H1 (cell line): ENCODE measurements around the gene TAL2. TPM values are rescaled to one million over a fixed set of nuclear protein-coding genes. Genes with fewer than 3 reads are reported as not detected.

Source experiments
- CTCF ChIA-PET: fragments of 300-600 bp; sonication (Branson Sonifier 250); formaldehyde crosslinking; loops from one replicate; lab custom pipeline; 2021; ENCODE audit not compliant: partially characterized antibody; lab: Charles Lee
- POLR2A ChIA-PET: fragments of 300-600 bp; sonication (Branson Sonifier 250); formaldehyde crosslinking; loops from one replicate; lab custom pipeline; 2021; ENCODE audit warnings: inconsistent platforms; ENCODE audit not compliant: partially characterized antibody; lab: Charles Lee
- DNase-seq, 2 experiments: peaks; one replicate each; pipeline versions ENCODE4 v3.0.0 to v3.0.0-alpha.2; 2010 to 2022; ENCODE audit warnings: low spot score in 2 of 2, low read depth in 1 of 2, mixed read lengths in 1 of 2
- FAIRE-seq: peaks from 2 replicates; lab custom pipeline; 2011; peaks lifted over from hg19 to GRCh38; lab: Jason Lieb, UNC
- H2AFZ ChIP-seq: 2 replicates; pipeline ENCODE4 v1.8.1; 2012; ENCODE audit warnings: low read length, inconsistent platforms
- H2AK5ac ChIP-seq: 2 replicates; pipeline ENCODE4 v1.6.1; 2013; ENCODE audit warnings: low read depth, low read length
- H2BK120ac ChIP-seq: replicated peaks from 2 replicates; pipeline ENCODE3; 2013; ENCODE audit warnings: low read depth, low read length, inconsistent platforms
- H2BK12ac ChIP-seq: 2 replicates; pipeline ENCODE4 v1.6.1; 2013; ENCODE audit warnings: low read depth, low read length
- H2BK15ac ChIP-seq: 2 replicates; pipeline ENCODE4 v1.6.1; 2013; ENCODE audit warnings: low read length
- H2BK20ac ChIP-seq: 2 replicates; pipeline ENCODE4 v1.6.1; 2013; ENCODE audit warnings: low read length
- H2BK5ac ChIP-seq: 2 replicates; pipeline ENCODE4 v1.6.1; 2013; ENCODE audit warnings: low read depth, low read length
- H3K14ac ChIP-seq: 2 replicates; pipeline ENCODE4 v1.6.1; 2013; ENCODE audit warnings: inconsistent platforms; ENCODE audit not compliant: insufficient read length
- H3K18ac ChIP-seq: 2 replicates; pipeline ENCODE4 v1.6.1; 2013; ENCODE audit warnings: low read length; ENCODE audit errors: extremely low read depth
- H3K23ac ChIP-seq: 2 replicates; pipeline ENCODE4 v1.6.1; 2013; ENCODE audit warnings: inconsistent platforms; ENCODE audit not compliant: insufficient read length
- H3K23me2 ChIP-seq: 2 replicates; pipeline ENCODE4 v1.6.1; 2013; ENCODE audit warnings: low read depth, low read length
- H3K27ac ChIP-seq: 2 replicates; pipeline ENCODE4 v1.6.1; 2011; ENCODE audit warnings: low read depth, low read length, inconsistent platforms
- H3K27me3 ChIP-seq, 4 experiments: replicated peaks in 1 of 4; 1 replicate in 1 of 4; 2 replicates in 3 of 4; pipeline versions ENCODE4 v1.6.1 to v1.8.1; 2011 to 2013; ENCODE audit warnings: low read length in 3 of 4, mild to moderate bottlenecking in 3 of 4, inconsistent platforms in 2 of 4, mixed read lengths in 2 of 4, moderate library complexity in 1 of 4; ENCODE audit not compliant: control insufficient read depth in 3 of 4, insufficient read depth in 3 of 4; ENCODE audit errors: extremely low read depth in 1 of 4
- H3K36me3 ChIP-seq, 4 experiments: 2 replicates each; pipeline versions ENCODE4 v1.6.1 to v1.8.1; 2011 to 2013; ENCODE audit warnings: mild to moderate bottlenecking in 4 of 4, low read length in 3 of 4, moderate library complexity in 2 of 4, control low read depth in 1 of 4, inconsistent platforms in 1 of 4; ENCODE audit not compliant: insufficient read depth in 4 of 4, control insufficient read depth in 2 of 4
- H3K4ac ChIP-seq: replicated peaks from 2 replicates; pipeline ENCODE3; 2013; ENCODE audit warnings: low read length, low read depth, mixed read lengths, inconsistent platforms; ENCODE audit not compliant: insufficient read length
- H3K4me1 ChIP-seq, 4 experiments: replicated peaks in 1 of 4; 1 replicate in 1 of 4; 2 replicates in 3 of 4; pipeline versions ENCODE4 v1.6.1 to v1.8.1; 2011 to 2013; ENCODE audit warnings: low read length in 3 of 4, inconsistent platforms in 2 of 4, mixed read lengths in 1 of 4; ENCODE audit not compliant: insufficient read depth in 4 of 4, control insufficient read depth in 3 of 4
- H3K4me2 ChIP-seq, 2 experiments: 2 replicates each; pipeline versions ENCODE4 v1.6.1 to v1.8.1; 2011 to 2013; ENCODE audit warnings: low read depth in 2 of 2, low read length in 2 of 2, control low read depth in 1 of 2, inconsistent platforms in 1 of 2, mild to moderate bottlenecking in 1 of 2; ENCODE audit not compliant: insufficient read depth in 1 of 2
- H3K4me3 ChIP-seq, 4 experiments: fragments of 200-600, 300-600 bp in 1 of 4; sonication (generic), shearing (Covaris generic), sonication (Bioruptor Twin) in 1 of 4; 2 replicates each; pipeline versions ENCODE4 v1.5.1 to v1.8.1; 2011 to 2016; ENCODE audit warnings: low read length in 4 of 4, low read depth in 3 of 4, control low read depth in 2 of 4, inconsistent platforms in 2 of 4, mild to moderate bottlenecking in 2 of 4, mixed read lengths in 1 of 4, moderate library complexity in 1 of 4; ENCODE audit not compliant: insufficient read depth in 2 of 4; ENCODE audit errors: extremely low read depth in 1 of 4
- H3K56ac ChIP-seq: replicated peaks from 2 replicates; pipeline ENCODE3; 2013; ENCODE audit warnings: low read depth, mild to moderate bottlenecking, mixed read lengths, low read length, inconsistent platforms; ENCODE audit not compliant: insufficient read length
- H3K79me1 ChIP-seq: 2 replicates; pipeline ENCODE4 v1.6.1; 2013; ENCODE audit warnings: low read depth, low read length, control low read depth
- H3K79me2 ChIP-seq, 2 experiments: 2 replicates each; pipeline versions ENCODE4 v1.6.1 to v1.8.1; 2012 to 2013; ENCODE audit warnings: low read length in 2 of 2, mild to moderate bottlenecking in 2 of 2, inconsistent platforms in 1 of 2; ENCODE audit not compliant: insufficient read depth in 2 of 2, control insufficient read depth in 1 of 2
- H3K9ac ChIP-seq, 4 experiments: replicated peaks in 1 of 4; 1 replicate in 1 of 4; 2 replicates in 3 of 4; pipeline versions ENCODE4 v1.6.1 to v1.8.1; 2011 to 2013; ENCODE audit warnings: low read depth in 3 of 4, low read length in 3 of 4, control low read depth in 2 of 4, mild to moderate bottlenecking in 2 of 4, moderate library complexity in 2 of 4, inconsistent platforms in 1 of 4; ENCODE audit errors: extremely low read depth in 1 of 4
- H3K9me3 ChIP-seq, 2 experiments: 2 replicates each; pipeline versions ENCODE4 v1.6.1 to v1.8.1; 2012 to 2013; ENCODE audit warnings: mild to moderate bottlenecking in 2 of 2, moderate library complexity in 2 of 2, control low read depth in 1 of 2, inconsistent platforms in 1 of 2, low read depth in 1 of 2, low read length in 1 of 2, mixed read lengths in 1 of 2; ENCODE audit not compliant: insufficient read depth in 2 of 2
- H4K20me1 ChIP-seq, 2 experiments: replicated peaks in 1 of 2; 2 replicates each; pipeline versions ENCODE3 to v1.8.1; 2011 to 2013; ENCODE audit warnings: inconsistent platforms in 2 of 2, low read length in 2 of 2, mild to moderate bottlenecking in 1 of 2; ENCODE audit not compliant: insufficient read depth in 2 of 2, control insufficient read depth in 1 of 2
- H4K5ac ChIP-seq: 2 replicates; pipeline ENCODE4 v1.6.1; 2013; ENCODE audit warnings: low read length, low read depth, mixed read lengths, inconsistent platforms; ENCODE audit not compliant: insufficient read length
- H4K8ac ChIP-seq: 2 replicates; pipeline ENCODE4 v1.8.0; 2013; ENCODE audit warnings: mild to moderate bottlenecking, moderate library complexity, low read length, inconsistent platforms; ENCODE audit not compliant: insufficient read depth; ENCODE audit errors: extremely low read depth
- H4K91ac ChIP-seq: replicated peaks from 2 replicates; pipeline ENCODE3; 2013; ENCODE audit warnings: low read length, mixed read lengths, inconsistent platforms; ENCODE audit not compliant: insufficient read length
- WGBS, 2 experiments: shearing (Covaris generic) in 1 of 2; methylation state at CpG; one replicate each; pipeline versions ENCODE4 v1.1.6 to v1.1.7; 2013 to 2015; ENCODE audit warnings: low lambda C conversion rate in 2 of 2, mixed read lengths in 2 of 2, inconsistent platforms in 1 of 2, low coverage in 1 of 2, missing lambda C conversion rate in 1 of 2; ENCODE audit not compliant: insufficient replicate concordance in 2 of 2, insufficient coverage in 1 of 2, insufficient read length in 1 of 2; ENCODE audit errors: extremely low coverage in 1 of 2, missing lambda C conversion rate in 1 of 2; 5-methylcytosine and 5-hydroxymethylcytosine counted together
- polyA plus RNA-seq, 7 experiments: library from polyadenylated mRNA; depleted of rRNA in 3 of 7; stranded (reverse) in 5 of 7; unstranded in 2 of 7; fragments of >200 nt in 5 of 7; fragments of 200-250 nt in 2 of 7; gene quantifications; 1 replicate in 5 of 7; 2 replicates in 1 of 7; 4 replicates in 1 of 7; pipeline versions ENCODE4 v1.2.1 to v1.2.3, GENCODE V29; 2011 to 2013; ENCODE audit warnings: missing spikeins in 2 of 7, mixed read lengths in 2 of 7
- total RNA-seq: library from RNA; stranded (reverse); fragmentation: NEBNext Ultra II Directional; extraction: Animal tissue kit (Norgen Biotek cat#: 25700); gene quantifications from 2 replicates; pipeline ENCODE4 v1.2.1, GENCODE V29; 2021

Gene TAL2
- total and polyA plus RNA-seq, 2 of the 8 experiments (the other 6 are each of a cell fraction or from before 2014, with no cell fraction given): 0.65 to 0.82 TPM

DNA sequence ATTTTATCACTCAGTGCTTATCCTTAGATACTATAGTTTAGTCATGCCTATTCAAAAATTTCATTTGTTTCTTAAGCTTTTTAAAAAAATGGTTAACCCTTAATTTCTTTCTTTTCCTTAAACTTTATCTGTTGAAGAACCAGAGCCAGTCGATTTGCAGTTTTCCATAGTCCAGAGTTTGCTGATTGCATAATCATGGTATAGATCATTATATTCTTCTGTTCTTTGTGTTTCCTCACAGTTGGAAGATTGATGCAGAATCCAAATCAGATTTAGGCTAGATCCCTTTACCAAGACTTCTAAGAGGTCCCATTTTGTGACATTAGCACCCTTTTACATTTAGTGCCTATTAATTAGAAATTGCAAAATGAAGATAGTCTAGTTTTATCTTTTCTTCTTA, 50.0 kb downstream of the TAL2 start:
- Histone ChIP-seq H2BK15ac (no peak overlapping the region), H3K9ac (no peak overlapping the region), H2BK12ac (no peak overlapping the region), H4K5ac (no peak overlapping the region), H3K79me2 (no peaks in the 10 kb centered on the region), H2AK5ac (no peak overlapping the region), H4K8ac (no peak overlapping the region), H4K20me1 (no peaks in the 10 kb centered on the region), H3K9me3 (no peaks in the 10 kb centered on the region), H3K23ac (no peak overlapping the region), H3K27ac (no peak overlapping the region), H3K4ac (no peak overlapping the region), H3K36me3 (no peaks in the 10 kb centered on the region; a peak in 1 of 8 replicates), H4K91ac (no peak overlapping the region), H3K18ac (no peak overlapping the region), H2BK5ac (no peak overlapping the region), H2BK20ac (no peak overlapping the region), H2BK120ac (no peak overlapping the region), H3K4me3 (no peak overlapping the region), H3K27me3 (no peaks in the 10 kb centered on the region), H3K56ac (no peak overlapping the region), H3K14ac (no peak overlapping the region), H3K23me2 (no peaks in the 10 kb centered on the region), H2AFZ (no peak overlapping the region), H3K79me1 (no peaks in the 10 kb centered on the region), H3K4me2 (no peak overlapping the region), H3K4me1 (no peaks in the 10 kb centered on the region)
- FAIRE-seq (no peak), DNase-seq (no peak)
- ChIA-PET CTCF (no interaction called here), POLR2A (interaction anchor here (1.0 kb wide), 1 partner anchor 17 kb away, joined by 3 read pairs; no protein-coding TSS in a partner anchor)
- 85% methylated on average over 1 of the region's 1 CpG; no CpG with 5 or more reads in 1 of the 2 experiments for WGBS, 2 experiments
